Activated naive CD4-positive, alpha-beta T cell treated with anti-CD3 and anti-CD28 coated beads, Interleukin-2, amount 10 ng/mL, durations not matched to agents 7 days and 5 days (primary cell): ENCODE results near the gene RBMX.

Experiments
- CTCF ChIA-PET: fragments of 350-600 bp; sonication (Branson Sonifier 250); formaldehyde crosslinking; loops from one replicate; lab custom pipeline; 2021; ENCODE audit warnings: antibody characterized with exemption; lab: Charles Lee
- DNase-seq: peaks from one replicate; pipeline ENCODE4 v3.0.0-alpha.2; 2020
- H3K27ac Mint-ChIP-seq: one replicate; pipeline ENCODE4 v1.8.0; 2021; ENCODE audit warnings: mild to moderate bottlenecking, moderate library complexity, mixed read lengths
- H3K27me3 Mint-ChIP-seq: one replicate; pipeline ENCODE4 v1.8.0; 2021; ENCODE audit warnings: mild to moderate bottlenecking, mixed read lengths
- H3K36me3 Mint-ChIP-seq: one replicate; pipeline ENCODE4 v1.8.0; 2021; ENCODE audit warnings: mixed read lengths
- H3K4me1 Mint-ChIP-seq: one replicate; pipeline ENCODE4 v1.8.0; 2021; ENCODE audit warnings: mixed read lengths
- H3K4me3 Mint-ChIP-seq: one replicate; pipeline ENCODE4 v1.8.0; 2021; ENCODE audit warnings: mild to moderate bottlenecking, moderate library complexity, mixed read lengths
- H3K9me3 Mint-ChIP-seq: one replicate; pipeline ENCODE4 v1.8.0; 2021; ENCODE audit warnings: mixed read lengths

The RBMX gene

DNA sequence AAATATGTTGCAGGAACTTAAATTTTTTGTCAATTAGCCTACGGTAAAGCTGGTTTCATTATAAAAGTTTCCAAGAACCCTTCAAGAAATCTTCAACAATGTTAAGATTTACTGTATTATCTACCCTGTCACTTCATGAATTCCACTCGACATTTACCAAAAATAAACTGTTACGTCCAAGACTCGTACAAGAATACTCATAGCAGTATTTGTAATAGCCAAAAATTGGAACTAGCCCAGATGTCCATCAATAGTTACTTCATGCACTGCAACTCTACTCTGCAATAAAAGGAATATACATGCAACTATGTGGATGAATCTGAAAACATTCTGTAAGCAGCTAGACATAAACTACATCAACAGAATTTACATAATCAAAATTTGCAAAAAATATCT lies 13.4 kb downstream of the RBMX start:
- Mint-ChIP-seq H3K27ac (no peak overlapping the region), H3K36me3 (peaks cover 45% of the 10 kb centered on the region), H3K4me1 (peaks cover 14% of the 10 kb centered on the region), H3K4me3 (no peak overlapping the region), H3K27me3 (no peaks in the 10 kb centered on the region), H3K9me3 (no peaks in the 10 kb centered on the region)
- CTCF ChIA-PET, result interaction anchor here (1.0 kb wide), 1 partner anchor 12 kb away, joined by 5 read pairs; no protein-coding TSS in a partner anchor
- no peak for DNase-seq

DNA sequence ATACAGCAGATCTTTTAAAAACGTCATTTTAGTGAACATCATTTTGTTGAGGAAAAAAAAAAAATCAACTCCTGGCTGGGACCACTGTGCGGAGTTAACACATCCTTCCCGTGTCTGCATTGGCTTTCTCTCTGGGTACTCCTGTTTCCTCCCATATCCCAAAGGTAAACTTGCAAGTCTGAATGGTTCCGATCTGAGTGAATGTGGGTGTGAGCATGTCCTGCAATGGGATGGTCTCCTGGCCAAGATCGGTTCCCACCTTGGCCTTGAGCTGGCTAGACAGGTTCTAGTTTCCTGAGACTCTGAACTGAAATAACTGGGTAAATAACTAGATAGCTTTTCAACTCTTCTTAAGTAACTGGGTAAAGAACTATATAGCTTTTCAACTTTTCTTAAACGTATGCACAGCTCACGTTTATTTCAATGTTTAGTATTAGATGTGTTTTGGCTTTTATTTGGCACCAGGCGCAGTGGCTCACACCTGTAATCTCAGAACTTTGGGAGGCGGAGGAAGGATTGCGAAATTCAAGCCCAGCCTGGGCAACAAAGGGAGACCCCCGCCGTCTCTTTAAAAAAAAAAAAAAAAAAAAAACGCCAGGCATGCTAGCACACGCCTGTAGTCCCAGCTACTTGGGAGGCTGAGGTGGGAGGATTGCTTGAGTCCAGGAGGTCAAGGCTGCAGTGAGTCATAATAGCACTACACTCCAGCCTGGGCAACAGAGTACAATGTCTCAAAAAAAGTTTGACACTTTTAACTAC lies 14.0 kb downstream of the RBMX start:
- Mint-ChIP-seq H3K27me3 (no peaks in the 10 kb centered on the region), H3K36me3 (peaks cover 47% of the 10 kb centered on the region), H3K27ac (no peak overlapping the region), H3K4me1 (peaks cover 11% of the 10 kb centered on the region), H3K9me3 (no peaks in the 10 kb centered on the region), H3K4me3 (no peak overlapping the region)
- CTCF ChIA-PET, result interaction anchor here (1.0 kb wide), 1 partner anchor 13 kb away, joined by 5 read pairs; no protein-coding TSS in a partner anchor
- no peak for DNase-seq

DNA sequence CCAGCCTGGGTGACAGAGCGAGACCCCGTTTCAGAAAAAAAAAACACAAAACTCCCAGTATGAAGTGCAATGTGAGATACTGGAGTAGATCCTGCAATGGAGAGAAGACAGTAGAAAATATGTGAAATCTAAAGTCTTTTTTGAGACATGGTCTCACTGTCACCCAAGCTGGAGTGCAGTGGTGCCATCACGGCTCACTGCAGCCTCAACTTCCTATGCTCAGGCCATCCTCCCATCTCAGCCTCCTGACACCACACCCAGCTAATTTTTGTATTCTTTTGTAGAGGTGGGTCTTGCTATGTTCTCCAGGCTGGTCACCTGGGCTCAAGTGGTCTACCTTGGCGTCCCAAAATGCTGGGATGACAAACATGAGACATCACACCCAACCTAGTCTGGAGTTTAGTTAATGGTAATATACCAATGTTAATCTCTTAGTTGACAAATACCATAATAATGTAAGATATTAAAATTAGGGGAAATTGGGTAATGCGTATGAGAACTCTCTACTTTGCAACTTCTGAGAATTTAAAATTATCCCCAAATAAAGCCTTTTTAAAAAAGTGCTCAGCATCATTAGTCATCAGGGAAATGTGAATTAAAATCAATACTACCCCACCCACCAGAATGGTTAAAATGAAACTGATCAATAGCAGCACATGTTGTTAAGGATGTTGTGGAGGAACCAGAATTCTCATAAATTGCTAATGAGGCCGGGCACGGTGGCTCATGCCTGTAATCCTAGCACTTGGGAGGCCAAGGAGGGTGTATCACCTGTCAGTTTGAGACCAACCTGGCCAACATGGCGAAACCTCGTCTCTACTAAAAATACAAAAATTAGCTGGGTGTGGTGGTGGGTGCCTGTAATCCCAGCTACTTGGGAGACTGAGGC lies 15.0 kb downstream of the RBMX start:
- Mint-ChIP-seq H3K4me3 (no peak overlapping the region), H3K36me3 (peaks cover 49% of the 10 kb centered on the region), H3K27ac (no peak overlapping the region), H3K27me3 (no peaks in the 10 kb centered on the region), H3K4me1 (peaks cover 12% of the 10 kb centered on the region), H3K9me3 (no peaks in the 10 kb centered on the region)
- no peak for DNase-seq
- CTCF ChIA-PET, result no interaction called here

DNA sequence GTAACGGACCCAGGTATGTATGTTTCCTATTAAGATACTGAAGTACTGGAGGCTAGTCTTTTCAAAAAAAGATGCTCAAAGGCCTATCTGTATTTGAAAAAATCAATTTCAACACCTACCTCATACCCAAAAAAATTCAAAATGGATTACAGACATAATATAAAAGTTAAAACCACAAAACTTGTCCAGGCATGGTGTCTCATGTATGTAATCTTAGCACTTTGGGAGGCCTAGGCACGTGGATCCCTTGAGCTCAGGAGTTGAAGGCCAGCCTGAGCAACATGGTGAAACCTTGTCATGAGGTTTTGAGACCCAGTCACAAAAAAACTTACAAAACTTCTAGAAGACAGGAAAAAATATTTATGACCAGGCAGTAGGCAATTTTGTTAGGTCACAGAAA lies 16.7 kb downstream of the RBMX start:
- CTCF ChIA-PET, result no interaction called here
- Mint-ChIP-seq H3K36me3 (peaks cover 39% of the 10 kb centered on the region), H3K27ac (no peak overlapping the region), H3K9me3 (no peaks in the 10 kb centered on the region), H3K27me3 (no peaks in the 10 kb centered on the region), H3K4me3 (no peak overlapping the region), H3K4me1 (peaks cover 6% of the 10 kb centered on the region)
- DNase-seq, result no peak

DNA sequence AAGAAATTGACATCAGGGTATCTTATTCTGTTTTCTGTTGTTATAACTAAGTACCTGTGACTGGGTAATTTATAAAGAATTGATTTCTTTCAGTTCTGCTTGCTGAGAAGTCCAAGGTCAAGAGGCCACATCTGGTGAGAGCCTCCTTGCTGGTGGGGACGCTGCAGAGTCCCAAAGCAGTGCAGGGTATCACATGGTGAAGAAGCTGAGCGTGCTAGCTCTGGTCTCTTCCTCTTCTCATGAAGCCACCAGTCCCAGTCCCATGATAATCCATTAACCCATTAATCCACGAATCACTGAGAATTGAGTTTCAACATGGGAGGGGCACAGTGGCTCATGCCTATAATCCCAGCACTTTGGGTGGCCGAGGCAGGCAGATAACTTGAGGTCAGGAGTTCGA lies 18.0 kb downstream of the RBMX start:
- Mint-ChIP-seq H3K36me3 (peaks cover 42% of the 10 kb centered on the region), H3K27ac (no peak overlapping the region), H3K9me3 (no peaks in the 10 kb centered on the region), H3K4me3 (no peak overlapping the region), H3K27me3 (no peaks in the 10 kb centered on the region), H3K4me1 (peaks cover 6% of the 10 kb centered on the region)
- no peak for DNase-seq
- CTCF ChIA-PET, result no interaction called here

DNA sequence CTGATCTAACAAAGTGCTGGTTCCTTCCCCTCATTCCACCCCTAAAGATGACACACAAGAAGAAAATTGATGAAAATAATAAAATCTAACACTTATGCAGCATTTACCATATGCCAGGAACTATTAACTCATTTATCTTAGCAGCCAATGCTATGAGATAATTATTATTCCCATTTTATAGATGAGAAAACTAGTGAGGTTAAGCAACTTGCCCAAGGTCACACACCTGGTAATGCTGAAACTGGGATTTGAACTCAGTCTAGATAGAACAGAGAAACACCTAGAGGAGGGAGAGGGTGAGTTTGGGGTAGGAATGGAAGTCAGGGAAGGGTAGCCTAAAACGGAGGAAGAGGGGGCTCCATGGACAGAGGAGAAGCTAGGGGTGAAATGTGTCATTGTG lies 18.6 kb downstream of the RBMX start:
- CTCF ChIA-PET, result no interaction called here
- no peaks in the 10 kb centered on the region for H3K9me3 Mint-ChIP-seq
- H3K36me3 Mint-ChIP-seq, result peaks cover 40% of the 10 kb centered on the region
- H3K4me1 Mint-ChIP-seq, result peaks cover 6% of the 10 kb centered on the region
- no peak for DNase-seq
- H3K27ac Mint-ChIP-seq, result no peak overlapping the region
- H3K4me3 Mint-ChIP-seq, result no peak overlapping the region
- no peaks in the 10 kb centered on the region for H3K27me3 Mint-ChIP-seq

DNA sequence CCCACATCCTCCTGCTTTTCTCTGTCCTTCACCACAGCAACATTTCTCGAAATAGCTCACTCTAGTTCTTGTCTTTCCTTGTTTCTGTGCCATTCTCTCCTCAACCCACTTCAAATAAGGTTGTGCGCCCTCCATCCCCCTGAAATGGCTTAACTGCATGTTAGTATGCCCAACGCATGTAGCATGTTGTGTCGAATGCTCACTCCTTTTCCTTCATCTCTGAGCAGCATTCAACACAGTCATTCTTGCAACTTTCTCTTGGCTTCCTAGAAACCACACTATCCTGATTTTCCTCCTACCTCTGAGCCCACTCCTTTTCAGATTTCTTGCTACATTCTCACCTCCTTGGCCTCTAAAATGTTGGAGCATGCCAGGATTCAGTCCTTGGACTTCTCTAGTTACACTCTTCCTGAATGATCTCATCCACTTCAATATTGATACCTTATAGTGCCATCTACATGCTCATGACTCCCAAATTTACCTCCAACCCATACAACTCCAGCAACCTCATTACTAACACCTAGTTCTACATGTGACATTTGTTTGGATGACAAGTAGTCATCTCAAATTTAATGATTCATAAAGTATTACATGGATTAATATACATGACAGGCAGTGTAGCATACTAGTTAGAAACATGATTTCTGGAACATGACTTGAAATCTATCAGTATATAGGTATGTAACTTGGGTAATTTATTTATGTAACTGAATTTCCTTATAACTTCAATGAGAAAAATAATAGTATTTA lies 22.3 kb downstream of the RBMX start:
- H3K4me1 Mint-ChIP-seq, result peaks cover 2% of the 10 kb centered on the region
- DNase-seq, result no peak
- H3K36me3 Mint-ChIP-seq, result peaks cover 38% of the 10 kb centered on the region
- no peak overlapping the region for H3K4me3 Mint-ChIP-seq
- no peaks in the 10 kb centered on the region for H3K27me3 Mint-ChIP-seq
- no peak overlapping the region for H3K27ac Mint-ChIP-seq
- CTCF ChIA-PET, result no interaction called here
- H3K9me3 Mint-ChIP-seq, result no peaks in the 10 kb centered on the region

DNA sequence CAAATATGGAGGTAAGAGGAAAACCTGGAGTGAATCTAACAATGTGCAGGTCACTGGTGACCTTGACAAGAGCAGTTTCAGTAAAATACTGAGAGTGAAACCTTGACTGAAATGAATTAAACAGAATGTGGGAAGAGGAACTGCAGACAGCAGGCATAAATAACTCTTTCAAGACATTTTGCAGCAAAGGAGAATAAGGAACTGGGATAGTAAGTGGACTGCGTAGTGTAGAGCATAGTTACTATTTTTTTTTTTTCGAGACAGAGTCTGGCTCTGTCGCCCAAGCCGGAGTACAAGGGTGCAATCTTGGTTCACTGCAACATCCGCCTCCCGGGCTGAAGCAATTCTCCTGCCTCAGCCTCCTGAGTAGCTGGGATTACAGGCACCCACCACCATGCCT lies 24.0 kb downstream of the RBMX start:
- Mint-ChIP-seq H3K27ac (no peak overlapping the region), H3K27me3 (no peaks in the 10 kb centered on the region), H3K36me3 (peaks cover 37% of the 10 kb centered on the region), H3K4me3 (no peak overlapping the region), H3K4me1 (peaks cover 1% of the 10 kb centered on the region), H3K9me3 (no peaks in the 10 kb centered on the region)
- DNase-seq, result no peak
- CTCF ChIA-PET, result no interaction called here

DNA sequence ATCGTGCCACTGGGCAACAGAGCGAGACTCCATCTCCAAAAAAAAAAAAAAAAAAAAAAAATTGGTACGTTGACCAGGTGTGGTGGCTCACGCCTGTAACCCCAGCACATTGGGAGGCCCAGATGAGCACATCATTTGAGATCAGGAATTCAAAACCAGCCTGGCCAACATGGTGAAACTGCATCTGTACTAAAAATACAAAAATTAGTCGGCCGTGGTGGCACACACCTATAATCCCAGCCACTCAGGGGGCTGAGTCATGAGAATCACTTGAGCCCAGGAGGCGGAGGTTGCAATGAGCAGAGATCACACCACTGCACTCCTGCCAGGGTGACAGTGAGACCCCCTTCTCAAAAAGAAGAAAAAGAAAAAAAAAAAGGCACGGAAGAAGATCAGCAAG lies 24.5 kb downstream of the RBMX start:
- Mint-ChIP-seq H3K27ac (no peak overlapping the region), H3K9me3 (no peaks in the 10 kb centered on the region), H3K36me3 (peaks cover 35% of the 10 kb centered on the region), H3K4me3 (no peak overlapping the region), H3K4me1 (no peaks in the 10 kb centered on the region), H3K27me3 (no peaks in the 10 kb centered on the region)
- no peak for DNase-seq
- CTCF ChIA-PET, result no interaction called here

DNA sequence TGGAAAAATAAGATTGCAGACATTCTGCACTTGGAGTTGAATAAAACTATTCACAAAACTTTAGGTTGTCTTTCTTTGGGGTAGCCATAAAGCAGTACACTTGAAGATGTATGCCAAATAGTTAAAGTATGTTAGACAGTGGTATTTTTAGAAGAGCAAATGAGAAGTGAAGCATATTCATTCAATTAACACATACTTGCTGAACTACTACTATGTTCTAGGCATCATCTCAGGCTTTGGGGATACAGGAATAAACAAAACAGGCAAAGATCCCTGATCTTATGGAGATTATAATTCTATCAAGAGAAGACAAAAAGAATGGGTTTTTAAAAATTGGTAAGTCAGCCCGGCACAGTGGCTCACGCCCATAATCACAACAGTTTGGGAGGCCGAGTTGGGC lies 29.0 kb downstream of the RBMX start:
- no peaks in the 10 kb centered on the region for H3K9me3 Mint-ChIP-seq
- H3K4me3 Mint-ChIP-seq, result no peak overlapping the region
- peaks cover 32% of the 10 kb centered on the region for H3K36me3 Mint-ChIP-seq
- H3K4me1 Mint-ChIP-seq, result peaks cover 3% of the 10 kb centered on the region
- no peaks in the 10 kb centered on the region for H3K27me3 Mint-ChIP-seq
- CTCF ChIA-PET, result no interaction called here
- DNase-seq, result no peak
- H3K27ac Mint-ChIP-seq, result no peak overlapping the region

DNA sequence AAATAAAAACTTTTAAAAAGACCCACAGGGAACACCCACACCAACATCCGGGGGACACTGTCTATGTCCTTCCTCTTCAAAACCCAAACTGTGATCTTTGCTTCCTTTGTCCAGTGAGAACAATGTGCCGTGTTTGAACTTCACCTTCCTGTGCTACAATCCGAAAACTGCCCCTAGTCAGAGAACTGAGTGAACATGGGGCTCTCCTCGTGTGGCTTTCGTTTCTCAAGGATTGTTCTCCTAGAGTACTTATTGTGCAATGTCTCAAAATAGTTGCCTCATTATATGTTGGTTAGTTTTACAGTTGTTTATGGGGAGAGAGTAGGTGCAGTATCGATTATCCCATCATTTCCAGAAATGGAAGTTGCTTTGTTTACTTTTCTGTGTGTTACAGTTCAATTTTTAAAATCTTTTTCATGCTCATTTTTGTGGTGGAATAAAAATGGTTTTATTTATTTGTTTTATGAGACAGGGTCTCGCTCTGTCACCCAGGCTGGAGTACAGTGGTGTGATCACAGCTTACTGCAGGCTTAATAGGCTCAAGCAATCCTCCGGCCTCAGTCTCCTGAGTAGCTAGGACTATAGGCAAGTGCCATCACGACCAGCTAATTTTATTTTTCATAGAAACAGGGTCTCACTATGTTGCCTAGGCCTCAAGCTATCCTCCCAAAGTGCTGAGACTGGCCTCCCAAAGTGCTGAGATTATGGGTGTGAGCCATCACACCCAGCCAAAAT lies 29.9 kb downstream of the RBMX start:
- Mint-ChIP-seq H3K4me3 (no peak overlapping the region), H3K9me3 (no peaks in the 10 kb centered on the region), H3K4me1 (peaks cover 3% of the 10 kb centered on the region), H3K36me3 (peaks cover 33% of the 10 kb centered on the region), H3K27me3 (no peaks in the 10 kb centered on the region), H3K27ac (no peak overlapping the region)
- CTCF ChIA-PET, result no interaction called here
- no peak for DNase-seq

DNA sequence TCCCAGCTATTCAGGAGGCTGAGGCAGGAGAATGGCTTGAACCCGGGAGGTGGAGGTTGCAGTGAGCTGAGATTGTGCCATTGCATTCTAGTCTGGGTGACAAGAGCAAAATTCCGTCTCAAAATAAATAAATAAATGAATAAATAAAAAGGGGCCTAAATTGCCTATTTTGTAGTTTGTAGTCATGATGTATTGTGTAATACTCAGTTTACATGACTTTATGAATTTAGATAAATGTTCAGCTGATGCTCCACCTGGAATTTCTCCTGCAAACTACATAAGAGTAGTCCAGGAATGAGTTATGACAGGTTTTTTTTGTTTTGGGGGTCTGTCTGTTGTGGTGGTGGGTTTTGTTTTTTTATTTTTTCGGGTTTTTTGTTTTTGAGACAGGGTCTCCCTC lies 31.1 kb downstream of the RBMX start:
- CTCF ChIA-PET, result no interaction called here

DNA sequence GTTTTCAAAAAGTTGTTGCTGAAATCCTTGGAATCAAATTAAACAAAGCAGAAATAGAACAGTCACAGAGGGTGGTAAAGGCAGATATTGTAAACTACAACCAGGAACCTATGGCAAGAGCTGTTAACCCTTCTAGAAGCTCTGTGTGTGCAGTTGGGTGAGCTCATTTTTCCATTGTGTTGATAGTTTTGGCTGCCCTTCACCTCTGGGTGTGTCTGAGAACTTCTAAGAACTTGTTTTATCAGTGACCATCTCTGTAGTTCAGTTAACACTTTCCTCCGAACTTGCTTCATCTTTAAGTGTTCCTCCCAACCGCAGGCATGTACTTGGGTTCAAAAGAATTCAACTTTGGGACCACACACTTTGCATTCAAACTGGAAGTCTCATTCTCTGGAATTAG lies 32.7 kb downstream of the RBMX start:
- peaks cover 3% of the 10 kb centered on the region for H3K4me1 Mint-ChIP-seq
- H3K27ac Mint-ChIP-seq, result no peak overlapping the region
- DNase-seq, result no peak
- peaks cover 26% of the 10 kb centered on the region for H3K36me3 Mint-ChIP-seq
- CTCF ChIA-PET, result no interaction called here
- H3K9me3 Mint-ChIP-seq, result peaks cover 3% of the 10 kb centered on the region
- no peaks in the 10 kb centered on the region for H3K27me3 Mint-ChIP-seq
- no peak overlapping the region for H3K4me3 Mint-ChIP-seq

More for the DNA sequence above, 31.1 kb downstream of the RBMX start:
- peaks cover 36% of the 10 kb centered on the region for H3K36me3 Mint-ChIP-seq
- no peak for DNase-seq
- H3K27ac Mint-ChIP-seq, result no peak overlapping the region
- peaks cover 3% of the 10 kb centered on the region for H3K4me1 Mint-ChIP-seq
- H3K27me3 Mint-ChIP-seq, result no peaks in the 10 kb centered on the region
- H3K9me3 Mint-ChIP-seq, result peaks cover 3% of the 10 kb centered on the region
- H3K4me3 Mint-ChIP-seq, result no peak overlapping the region

DNA sequence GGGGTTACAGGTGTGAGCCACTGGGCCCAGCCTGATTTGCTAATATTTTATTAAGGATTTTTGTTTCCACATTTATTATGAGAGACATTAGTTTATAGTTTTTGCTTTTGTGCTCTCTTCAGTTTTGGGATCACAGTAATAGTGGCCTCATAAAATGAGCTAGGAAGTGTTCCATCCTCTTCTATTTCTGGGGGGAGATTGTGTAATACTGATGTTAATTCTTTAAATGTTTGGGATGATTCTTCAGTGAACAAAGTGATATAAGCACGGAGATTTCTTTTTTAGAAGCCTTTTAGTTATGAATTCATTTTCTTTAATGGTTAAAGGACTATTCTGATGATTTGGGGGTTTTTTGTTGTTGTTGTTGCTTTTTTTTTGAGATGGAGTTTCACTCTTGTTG lies 41.3 kb downstream of the RBMX start:
- CTCF ChIA-PET, result no interaction called here
- Mint-ChIP-seq H3K27ac (no peak overlapping the region), H3K36me3 (peaks cover 9% of the 10 kb centered on the region), H3K4me3 (no peak overlapping the region), H3K27me3 (no peaks in the 10 kb centered on the region), H3K4me1 (peaks cover 5% of the 10 kb centered on the region), H3K9me3 (no peaks in the 10 kb centered on the region)
- DNase-seq, result no peak
